ENCODE results near the gene KRTAP12-3.
"Not testable (repeated sequence)": the region's sequence is repeated elsewhere in the genome, so short reads cannot be mapped to it uniquely, and the experiment has no call there.

Gene KRTAP12-3

GRCh38 chr21:44684077-44684476, 26.3 kb downstream of the KRTAP12-3 start:
- DNase-seq, result no peak

GRCh38 chr21:44684483-44684882, 26.8 kb downstream of the KRTAP12-3 start:
- DNase-seq, result no peak

- not testable (repeated sequence) for DNase-seq
Observed at GRCh38 chr21:44685050-44685449, 27.3 kb downstream of the KRTAP12-3 start.

- DNase-seq, result no peak
Observed at GRCh38 chr21:44686000-44686781, 28.5 kb downstream of the KRTAP12-3 start.

- no peak for DNase-seq
Observed at GRCh38 chr21:44686843-44687561, 29.3 kb downstream of the KRTAP12-3 start.

GRCh38 chr21:44687671-44688070, 29.9 kb downstream of the KRTAP12-3 start:
- DNase-seq, result no peak

GRCh38 chr21:44689740-44690139, 32.0 kb downstream of the KRTAP12-3 start:
- DNase-seq, result not testable (repeated sequence)

GRCh38 chr21:44691686-44692085, 34.0 kb downstream of the KRTAP12-3 start:
- DNase-seq, result no peak

- no peak for DNase-seq
Observed at GRCh38 chr21:44692798-44693512, 35.2 kb downstream of the KRTAP12-3 start.

- no peak for DNase-seq
Observed at GRCh38 chr21:44694776-44695175, 37.0 kb downstream of the KRTAP12-3 start.

- DNase-seq, result no peak
Observed at GRCh38 chr21:44695184-44695583, 37.5 kb downstream of the KRTAP12-3 start.

GRCh38 chr21:44695641-44696040, 37.9 kb downstream of the KRTAP12-3 start:
- no peak for DNase-seq

- DNase-seq, result no peak
Observed at GRCh38 chr21:44696572-44696971, 38.8 kb downstream of the KRTAP12-3 start.

GRCh38 chr21:44697172-44697810, 39.6 kb downstream of the KRTAP12-3 start, which contains the start of gene KRTAP10-12:
Gene KRTAP10-12, plus strand, starts transcription at chr21:44697172. Its CDS starts 30 bp downstream, at chr21:44697202.
- DNase-seq, result not testable (repeated sequence)

GRCh38 chr21:44697811-44698734, 40.3 kb downstream of the KRTAP12-3 start:
- DNase-seq, result no peak

- DNase-seq, result no peak
Observed at GRCh38 chr21:44699502-44700001, 41.8 kb downstream of the KRTAP12-3 start.

- DNase-seq, result no peak
Observed at GRCh38 chr21:44700101-44701022, 42.6 kb downstream of the KRTAP12-3 start.

- DNase-seq, result no peak
Observed at GRCh38 chr21:44701023-44701400, 43.3 kb downstream of the KRTAP12-3 start.

- no peak for DNase-seq
Observed at GRCh38 chr21:44701541-44701940, 43.8 kb downstream of the KRTAP12-3 start.
